Measurements from ENCODE around the gene TFPI.

DNA sequence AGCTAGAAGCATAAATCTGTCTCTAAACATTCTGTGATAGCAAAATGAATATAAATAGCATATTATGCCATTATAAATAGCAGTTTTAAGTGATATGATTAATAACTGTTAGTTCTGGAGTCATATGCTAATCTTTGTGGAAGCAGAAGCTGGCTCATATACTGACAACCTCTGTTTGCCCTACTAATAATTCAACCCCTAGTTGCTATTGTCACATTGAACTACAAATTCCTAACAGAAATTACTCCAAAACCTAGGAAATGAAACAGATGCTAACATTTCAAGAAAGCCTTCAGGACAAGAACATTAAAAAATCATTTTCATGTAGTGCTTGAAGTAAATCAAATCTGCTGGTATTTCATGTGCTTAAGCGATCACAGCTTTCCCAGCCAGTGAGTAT lies 134.4 kb downstream of the TFPI start:
- TF ChIP-seq, protein P1, sequence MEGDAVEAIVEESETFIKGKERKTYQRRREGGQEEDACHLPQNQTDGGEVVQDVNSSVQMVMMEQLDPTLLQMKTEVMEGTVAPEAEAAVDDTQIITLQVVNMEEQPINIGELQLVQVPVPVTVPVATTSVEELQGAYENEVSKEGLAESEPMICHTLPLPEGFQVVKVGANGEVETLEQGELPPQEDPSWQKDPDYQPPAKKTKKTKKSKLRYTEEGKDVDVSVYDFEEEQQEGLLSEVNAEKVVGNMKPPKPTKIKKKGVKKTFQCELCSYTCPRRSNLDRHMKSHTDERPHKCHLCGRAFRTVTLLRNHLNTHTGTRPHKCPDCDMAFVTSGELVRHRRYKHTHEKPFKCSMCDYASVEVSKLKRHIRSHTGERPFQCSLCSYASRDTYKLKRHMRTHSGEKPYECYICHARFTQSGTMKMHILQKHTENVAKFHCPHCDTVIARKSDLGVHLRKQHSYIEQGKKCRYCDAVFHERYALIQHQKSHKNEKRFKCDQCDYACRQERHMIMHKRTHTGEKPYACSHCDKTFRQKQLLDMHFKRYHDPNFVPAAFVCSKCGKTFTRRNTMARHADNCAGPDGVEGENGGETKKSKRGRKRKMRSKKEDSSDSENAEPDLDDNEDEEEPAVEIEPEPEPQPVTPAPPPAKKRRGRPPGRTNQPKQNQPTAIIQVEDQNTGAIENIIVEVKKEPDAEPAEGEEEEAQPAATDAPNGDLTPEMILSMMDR (IDR thresholded peaks at IDR 0.05; ENCODE audit: insufficient read depth, low read length, poor library complexity, severe bottlenecking), result no peak
- TF ChIP-seq EZH2phosphoT487 (conservative IDR thresholded peaks at IDR 0.05; ENCODE audit: low read length), result no peak

Measured in SU-DHL-6 (cell line).